ENCODE measurements around the gene SMIM26.
"Not testable (repeated sequence)": the region's sequence is repeated elsewhere in the genome, so short reads cannot be mapped to it uniquely, and the experiment has no call there.

The SMIM26 gene, protein sequence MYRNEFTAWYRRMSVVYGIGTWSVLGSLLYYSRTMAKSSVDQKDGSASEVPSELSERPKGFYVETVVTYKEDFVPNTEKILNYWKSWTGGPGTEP

DNA sequence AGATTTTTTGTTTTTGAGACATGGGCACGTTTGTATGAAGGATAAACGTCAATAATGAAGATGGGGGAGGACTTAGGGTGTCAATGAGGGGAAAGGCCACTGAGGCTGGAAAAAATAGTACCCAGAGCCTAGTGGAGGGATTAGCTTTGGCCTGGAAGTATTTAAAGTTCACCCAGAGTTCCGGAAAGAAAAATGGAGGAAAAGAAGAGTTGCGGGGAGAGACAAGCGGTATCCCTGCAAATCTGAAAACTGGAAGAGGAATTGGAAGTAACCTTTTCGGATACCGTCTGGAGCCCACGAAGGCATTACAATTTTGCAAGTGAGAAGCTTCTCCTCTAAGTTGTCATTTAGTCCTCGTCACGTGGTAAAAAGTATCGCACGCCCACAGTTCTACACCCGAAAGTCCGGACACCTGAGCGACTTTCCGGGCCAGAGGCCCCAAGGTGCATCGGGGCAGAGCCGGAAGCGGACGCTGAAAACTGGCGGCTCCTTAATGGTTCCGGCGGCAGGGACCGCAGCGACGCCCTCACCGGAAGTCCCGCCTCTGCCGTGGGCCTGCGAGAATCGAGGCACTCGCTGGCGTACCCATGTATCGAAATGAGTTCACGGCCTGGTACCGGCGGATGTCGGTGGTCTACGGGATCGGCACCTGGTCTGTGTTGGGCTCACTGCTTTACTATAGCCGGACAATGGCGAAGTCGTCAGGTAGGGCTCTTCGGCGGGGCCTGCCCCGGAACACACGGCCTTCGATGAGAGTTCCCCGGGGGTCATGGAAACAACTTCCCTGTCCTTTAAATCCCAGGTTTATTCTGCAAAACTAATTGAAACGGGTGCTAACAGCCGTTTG is at the start of gene SMIM26:
Gene SMIM26 (plus strand): TSS at position 541 of the 847 bp plus-strand sequence. CDS start 47 bp downstream, at position 588.
- DNase-seq (ENCODE audit: low read depth, low spot score) = peak; percentile 86

DNA sequence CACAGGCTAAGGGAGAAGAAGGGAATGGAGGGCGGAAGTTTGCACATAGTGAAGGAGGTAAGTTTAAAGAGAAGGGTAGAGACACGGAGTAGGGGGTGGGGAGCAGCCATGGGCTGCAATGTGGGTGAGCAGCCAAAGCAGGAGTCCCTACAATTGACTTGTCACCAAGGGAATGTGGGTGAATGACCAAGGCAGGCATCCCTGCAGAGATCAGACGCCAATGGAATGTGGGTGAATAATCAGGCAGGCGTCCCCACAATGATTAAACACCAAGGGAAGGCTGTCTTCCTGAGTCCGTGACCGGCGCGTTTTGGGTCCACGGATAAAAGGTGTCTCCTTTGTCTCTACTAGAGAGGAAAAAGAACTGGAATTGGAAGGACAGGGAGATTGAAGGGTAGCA is 45.2 kb upstream of the SMIM26 start:
- DNase-seq (ENCODE audit: low read depth, low spot score) = not testable (repeated sequence)

DNA sequence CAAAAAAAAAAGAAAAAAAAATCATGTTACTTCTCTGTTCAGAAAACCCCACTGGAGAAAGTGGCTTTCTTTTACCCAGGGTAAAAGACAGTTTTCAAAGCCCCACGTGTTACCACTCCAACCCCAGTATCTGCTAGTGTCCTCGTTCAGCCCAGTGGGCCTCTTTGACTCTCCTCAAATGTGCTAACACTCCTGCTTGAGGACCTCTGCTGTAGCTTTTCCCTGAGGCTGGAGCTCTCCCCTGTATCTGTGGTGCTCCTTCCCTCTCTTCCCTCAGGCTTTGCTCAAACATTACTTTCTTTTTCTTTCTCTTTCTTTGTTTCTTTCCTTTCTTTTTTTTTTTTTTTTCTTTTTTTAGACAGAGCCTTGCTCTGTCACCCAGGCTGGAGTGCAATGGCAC is 44.2 kb upstream of the SMIM26 start:
- DNase-seq (ENCODE audit: low read depth, low spot score) = no peak

DNA sequence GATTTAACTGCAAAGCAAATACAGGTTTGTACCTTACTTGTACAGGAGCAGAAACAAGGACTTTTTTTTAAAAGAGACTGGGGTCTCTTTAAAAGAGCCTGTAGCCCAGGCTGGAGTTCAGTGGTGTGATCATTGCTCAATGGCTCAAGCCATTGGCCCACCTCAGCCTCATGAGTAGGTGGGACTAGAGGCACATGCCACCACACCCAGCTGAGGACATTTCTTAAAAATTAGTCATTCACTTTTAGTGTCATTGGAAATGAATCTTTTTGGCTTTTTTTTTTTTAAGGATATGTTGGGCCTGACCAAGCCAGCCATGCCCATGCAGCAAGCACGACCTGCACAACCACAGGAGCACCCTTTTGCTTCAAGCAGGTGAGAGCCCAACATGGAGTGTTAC is 42.6 kb upstream of the SMIM26 start:
- no peak for DNase-seq (ENCODE audit: low read depth, low spot score)

DNA sequence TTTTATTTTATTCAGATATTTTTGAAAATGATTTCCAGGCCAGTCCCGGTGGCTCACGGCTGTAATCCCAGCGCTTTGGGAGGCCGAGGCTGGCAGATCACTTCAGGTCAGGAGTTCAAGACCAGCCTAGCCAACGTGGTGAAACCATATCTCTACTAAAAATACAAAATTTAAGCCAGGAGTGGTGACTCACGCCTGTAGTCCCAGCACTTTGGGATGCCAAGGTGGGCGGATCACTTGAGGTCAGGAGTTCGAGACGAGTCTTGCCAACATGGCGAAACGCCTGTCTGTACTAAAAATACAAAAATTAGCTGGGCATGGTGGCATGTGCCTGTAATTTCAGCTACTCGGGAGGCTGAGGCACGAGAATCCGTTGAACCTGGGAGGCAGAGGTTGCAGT is 40.5 kb upstream of the SMIM26 start:
- DNase-seq (ENCODE audit: low read depth, low spot score) = not testable (repeated sequence)

DNA sequence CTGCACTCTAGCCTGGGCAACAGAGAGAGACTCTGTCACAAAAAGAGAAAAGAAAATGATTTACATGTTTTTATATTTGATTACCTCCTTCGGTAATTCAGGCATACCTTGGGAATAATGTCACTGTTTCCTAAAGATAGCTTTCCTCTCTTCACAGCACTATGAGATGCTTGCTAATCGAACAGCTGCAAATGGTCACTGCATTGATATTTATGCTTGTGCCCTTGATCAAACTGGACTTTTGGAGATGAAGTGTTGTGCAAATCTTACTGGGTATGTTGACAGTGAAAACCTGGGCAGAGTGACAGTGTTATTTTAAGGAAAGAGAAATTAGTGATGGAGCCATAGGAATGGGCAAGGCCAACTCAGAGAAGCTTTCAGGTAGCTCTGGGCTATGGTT is 39.9 kb upstream of the SMIM26 start:
- no peak for DNase-seq (ENCODE audit: low read depth, low spot score)

DNA sequence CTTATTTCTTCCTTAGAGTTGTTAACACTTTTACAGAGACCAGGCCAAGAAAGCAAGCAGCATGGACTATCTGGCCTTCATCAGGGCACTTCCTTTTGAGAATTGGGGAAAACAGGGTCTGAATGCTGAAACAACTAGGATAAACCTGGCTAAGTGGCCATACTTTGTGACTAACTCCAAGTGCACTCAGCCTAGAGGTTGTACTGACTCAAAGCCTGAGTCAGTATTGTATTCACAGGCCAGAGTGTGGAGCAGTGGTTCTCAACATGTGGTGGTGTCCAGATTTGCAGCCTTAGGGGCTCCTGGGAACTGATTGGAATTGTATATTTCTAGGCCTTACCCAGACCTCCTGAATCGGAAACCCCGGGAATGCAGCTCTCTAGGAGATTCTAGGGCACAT is 39.4 kb upstream of the SMIM26 start:
- DNase-seq (ENCODE audit: low read depth, low spot score) = no peak

DNA sequence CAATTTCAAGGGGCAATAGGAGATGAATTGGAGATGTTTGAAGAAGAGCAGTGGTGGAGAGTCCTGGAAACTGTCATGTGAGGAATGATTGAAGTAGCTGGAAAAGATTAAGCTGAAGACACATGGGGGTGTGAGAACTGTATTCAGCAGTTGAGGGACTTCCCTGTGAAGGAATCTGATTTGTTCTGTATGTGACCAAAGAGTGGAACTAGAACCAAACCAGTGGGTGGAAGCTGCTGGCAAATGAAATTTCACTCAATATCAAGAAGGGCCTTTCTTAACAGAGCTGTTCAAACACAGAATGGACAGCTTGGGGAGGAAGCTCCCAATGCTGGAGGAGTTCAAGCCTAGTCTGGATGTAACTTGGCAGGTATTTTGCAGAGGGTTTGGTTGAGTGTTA is 38.2 kb upstream of the SMIM26 start:
- no peak for DNase-seq (ENCODE audit: low read depth, low spot score)

DNA sequence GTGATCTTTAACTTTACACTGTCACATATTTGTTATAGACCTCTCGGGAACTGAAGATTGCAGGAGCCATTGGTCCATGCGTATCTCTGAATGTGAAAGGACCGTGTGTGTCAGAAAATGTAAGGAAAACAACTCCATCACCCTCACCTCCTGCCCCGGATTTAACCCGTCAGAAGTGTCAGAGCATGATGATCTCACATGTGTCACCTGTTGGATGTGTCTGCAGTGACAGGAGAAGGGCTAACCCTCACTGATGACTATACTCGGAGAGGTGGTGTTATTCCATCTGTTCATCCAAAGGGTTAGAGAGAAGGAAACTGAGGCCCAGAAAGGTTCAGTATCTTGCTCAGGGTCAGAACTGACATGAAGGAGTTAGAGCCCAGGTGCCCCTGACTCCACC is 34.6 kb upstream of the SMIM26 start:
- no peak for DNase-seq (ENCODE audit: low read depth, low spot score)

DNA sequence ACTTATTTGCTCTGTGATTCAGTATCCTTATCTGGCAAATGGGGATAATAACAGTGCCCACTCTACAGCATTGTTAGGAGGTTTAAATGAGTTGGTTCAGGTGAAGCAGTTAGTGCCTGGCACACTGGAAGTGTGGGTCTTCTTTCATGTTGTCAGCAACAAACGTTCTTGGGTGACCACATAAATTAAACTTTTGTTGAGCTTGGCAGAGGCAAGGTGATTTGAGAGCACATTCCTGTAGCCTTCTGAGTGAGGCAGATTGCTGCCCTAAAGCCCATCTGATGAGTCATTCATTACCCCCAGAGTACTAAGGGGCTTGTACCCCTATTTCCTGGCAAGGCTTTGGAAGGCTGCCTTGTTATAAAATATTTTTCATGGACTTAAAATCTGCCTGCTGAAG is 33.7 kb upstream of the SMIM26 start:
- no peak for DNase-seq (ENCODE audit: low read depth, low spot score)

DNA sequence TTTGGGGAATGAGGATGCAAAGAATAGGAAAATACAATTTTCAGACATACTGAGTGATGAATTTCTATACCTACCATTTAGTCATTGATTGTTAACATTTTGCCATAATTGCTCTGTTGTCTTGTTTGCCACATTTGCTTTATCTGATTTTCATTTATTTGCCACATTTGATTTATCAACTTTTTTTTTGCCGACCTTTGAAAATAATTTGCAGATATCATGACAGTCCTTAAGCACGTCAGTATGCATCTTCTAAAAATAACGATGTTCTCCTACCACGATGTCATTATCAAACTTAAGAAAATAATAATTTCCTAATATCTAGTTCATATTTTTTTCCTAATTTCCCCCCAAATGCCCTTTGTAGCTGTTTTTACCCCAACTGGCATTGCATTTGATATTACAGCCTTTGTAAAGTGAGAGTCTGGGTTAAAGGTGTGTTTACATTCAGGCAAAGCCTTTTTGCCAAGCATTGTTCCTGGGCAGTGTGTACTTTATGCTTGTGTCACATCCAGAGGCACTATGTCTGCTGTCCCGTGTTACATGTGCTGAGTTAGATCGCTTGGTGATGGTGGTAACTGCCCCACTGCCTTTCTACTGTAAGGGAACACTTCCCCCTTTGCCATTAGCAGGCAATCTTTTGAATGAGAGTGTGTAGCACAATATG is 33.1 kb upstream of the SMIM26 start:
- no peak for DNase-seq (ENCODE audit: low read depth, low spot score)

DNA sequence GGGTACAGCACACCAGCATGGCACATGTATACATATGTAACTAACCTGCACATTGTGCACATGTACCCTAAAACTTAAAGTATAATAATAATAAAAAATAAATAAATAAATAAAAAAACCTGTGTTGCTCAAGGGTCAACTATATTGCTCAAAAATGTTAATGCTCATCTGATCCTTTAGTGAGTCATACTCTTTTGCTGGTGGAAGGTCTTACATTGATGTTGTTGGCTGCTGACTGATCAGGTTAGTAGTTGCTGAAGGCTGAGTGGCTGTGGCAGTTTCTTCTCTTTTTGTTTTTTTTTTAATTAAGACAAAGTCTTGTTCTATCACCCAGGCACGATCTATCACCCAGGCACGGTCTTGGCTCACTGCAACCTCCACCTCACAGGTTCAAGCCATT is 29.6 kb upstream of the SMIM26 start:
- DNase-seq (ENCODE audit: low read depth, low spot score) = no peak

DNA sequence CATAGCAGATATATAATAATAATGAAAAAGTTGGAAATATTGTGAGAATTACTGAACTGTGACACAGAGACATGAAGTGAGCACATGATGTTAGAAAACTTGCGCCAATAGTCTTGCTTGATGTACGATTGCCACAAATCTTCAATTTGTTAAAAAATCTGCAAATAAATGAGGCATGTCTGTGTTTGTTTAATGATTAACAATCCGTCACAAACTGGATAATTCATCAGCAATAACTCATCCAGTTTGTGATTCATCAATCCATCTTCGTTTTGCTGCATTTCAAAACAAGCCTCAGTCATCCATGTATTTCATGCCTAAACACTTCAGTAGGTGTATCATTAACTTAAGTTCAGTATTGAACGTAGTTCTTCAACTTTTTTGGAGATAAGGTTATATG is 25.5 kb upstream of the SMIM26 start:
- DNase-seq (ENCODE audit: low read depth, low spot score) = no peak

DNA sequence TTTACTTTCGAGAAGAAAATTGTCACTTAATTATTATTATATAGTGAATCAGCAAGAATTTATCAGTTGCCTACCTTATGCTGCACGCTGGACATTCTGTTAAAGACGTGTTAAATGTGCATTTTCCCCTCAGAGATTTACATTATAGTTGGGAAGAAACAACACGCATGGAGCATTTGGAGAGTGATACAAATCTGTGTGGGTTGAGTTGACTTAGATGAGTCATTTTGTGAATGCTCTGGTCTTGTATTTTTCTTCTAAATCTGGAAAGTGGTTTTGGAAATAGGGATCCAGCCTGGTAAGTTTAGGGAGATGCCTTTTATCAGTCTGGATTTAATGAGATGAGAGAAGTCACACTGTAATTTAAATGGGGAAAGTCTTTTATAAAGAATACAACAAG is 24.0 kb upstream of the SMIM26 start:
- no peak for DNase-seq (ENCODE audit: low read depth, low spot score)

DNA sequence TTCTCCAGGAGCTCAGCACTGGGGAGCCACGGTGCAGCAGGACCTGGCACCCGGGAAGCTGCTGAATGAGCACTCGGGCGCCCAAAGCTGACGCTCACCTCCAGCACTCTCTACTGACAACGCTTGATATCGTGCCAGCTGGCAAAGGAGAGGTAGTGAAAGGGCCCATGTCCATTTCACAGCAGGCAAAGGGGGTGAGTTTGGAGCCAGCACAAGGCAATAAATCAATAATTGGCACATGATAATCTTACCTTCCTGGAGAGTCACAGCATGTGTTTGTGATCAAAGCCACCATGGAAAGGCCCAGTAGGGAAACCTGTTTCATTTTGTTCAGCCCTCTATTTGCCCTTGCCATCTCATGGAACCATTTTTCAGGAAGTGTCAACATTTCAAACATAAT is 23.3 kb upstream of the SMIM26 start:
- DNase-seq (ENCODE audit: low read depth, low spot score) = no peak

DNA sequence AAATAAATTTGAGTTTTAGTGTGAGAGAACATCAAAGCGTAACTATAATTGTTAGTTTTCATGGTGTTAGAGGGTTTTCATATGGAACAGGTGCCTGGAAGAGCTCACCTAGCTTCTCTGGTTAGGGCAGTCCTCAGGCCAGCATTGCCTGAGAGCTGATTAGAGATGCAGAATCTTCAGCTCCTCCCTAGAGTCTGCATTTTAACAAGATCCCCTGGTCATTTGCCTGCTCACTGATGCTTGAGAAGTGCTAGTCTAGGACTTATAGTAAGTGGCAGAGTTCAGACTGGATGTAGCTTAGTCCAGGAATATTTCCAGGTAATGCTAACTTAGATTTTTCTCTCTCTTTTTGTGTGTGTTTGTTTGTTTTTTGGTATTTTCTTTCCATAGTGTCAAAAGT is 21.7 kb upstream of the SMIM26 start:
- no peak for DNase-seq (ENCODE audit: low read depth, low spot score)

DNA sequence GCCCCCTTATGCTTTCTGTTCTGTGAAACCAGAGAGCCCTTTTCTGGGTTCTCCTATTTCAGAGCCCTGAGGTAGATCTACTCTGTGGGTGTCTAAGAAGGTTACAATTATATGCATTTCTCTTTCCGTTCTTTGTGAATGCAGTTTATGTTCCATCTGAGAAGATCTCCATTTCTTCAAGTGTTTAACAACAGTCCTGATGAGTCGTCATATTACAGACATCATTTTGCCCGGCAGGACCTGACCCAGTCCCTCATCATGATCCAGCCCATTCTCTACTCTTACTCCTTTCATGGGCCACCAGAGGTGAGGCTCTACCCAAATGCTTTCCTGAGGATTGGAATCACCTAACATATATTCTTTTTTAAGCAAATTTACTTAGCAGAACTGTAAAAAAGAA is 18.8 kb upstream of the SMIM26 start:
- DNase-seq (ENCODE audit: low read depth, low spot score) = no peak

DNA sequence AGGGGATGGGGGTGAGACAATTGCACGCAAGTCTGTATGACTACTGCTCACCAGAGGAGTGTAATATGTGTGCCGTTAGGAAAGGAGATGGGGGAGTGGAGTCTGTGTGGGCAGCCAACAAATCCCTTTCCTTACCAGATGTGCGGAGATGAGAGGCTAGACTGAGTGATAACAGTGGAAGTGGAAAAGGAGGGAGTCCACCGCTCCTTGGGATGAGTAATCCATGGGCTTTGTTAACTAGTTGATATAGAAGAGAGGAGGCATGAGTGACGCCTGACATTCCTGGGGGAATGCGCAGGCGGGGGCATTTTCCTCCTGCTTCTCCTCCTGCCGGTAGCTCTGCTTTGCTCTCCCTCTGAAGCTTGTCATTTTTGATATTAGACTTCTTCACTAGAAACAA is 13.5 kb upstream of the SMIM26 start:
- no peak for DNase-seq (ENCODE audit: low read depth, low spot score)

DNA sequence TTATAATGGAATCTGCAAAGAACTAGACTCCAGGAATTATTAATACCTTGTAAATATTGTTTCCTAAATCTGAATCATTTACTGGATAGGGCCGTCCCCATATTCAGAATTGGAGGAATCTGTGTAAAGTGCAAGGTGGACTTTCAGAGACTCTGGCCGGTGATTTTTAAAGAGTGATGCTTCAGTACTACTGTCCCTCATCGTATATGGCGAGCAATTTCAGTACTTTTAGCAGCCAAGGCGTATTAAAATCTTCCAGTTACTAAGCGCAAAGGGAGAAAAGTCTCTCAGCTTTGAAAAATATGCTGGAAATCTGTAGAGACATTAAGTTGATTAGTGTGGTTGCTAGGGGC is 483 bp downstream of the SMIM26 start:
- no peak for DNase-seq (ENCODE audit: low read depth, low spot score)

DNA sequence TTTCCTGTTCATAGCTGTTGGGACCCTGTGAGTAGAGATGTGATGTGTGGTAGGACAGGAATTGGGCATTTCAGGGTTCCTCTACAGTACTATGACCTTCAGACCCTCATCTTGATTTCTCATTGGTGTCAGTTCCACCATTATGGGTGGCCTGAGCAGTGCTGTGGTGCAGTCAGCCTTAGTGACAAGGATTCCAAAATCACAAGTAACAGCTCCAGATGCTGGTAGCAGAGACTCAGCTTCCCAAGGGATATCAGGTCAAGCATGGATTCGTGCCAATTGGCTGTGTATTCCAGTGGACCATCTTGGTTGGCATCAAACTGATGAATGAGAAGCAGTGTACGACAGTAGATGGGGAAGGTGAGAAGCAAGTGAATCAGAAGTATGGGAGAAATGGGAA is 3.8 kb downstream of the SMIM26 start:
- no peak for DNase-seq (ENCODE audit: low read depth, low spot score)

DNA sequence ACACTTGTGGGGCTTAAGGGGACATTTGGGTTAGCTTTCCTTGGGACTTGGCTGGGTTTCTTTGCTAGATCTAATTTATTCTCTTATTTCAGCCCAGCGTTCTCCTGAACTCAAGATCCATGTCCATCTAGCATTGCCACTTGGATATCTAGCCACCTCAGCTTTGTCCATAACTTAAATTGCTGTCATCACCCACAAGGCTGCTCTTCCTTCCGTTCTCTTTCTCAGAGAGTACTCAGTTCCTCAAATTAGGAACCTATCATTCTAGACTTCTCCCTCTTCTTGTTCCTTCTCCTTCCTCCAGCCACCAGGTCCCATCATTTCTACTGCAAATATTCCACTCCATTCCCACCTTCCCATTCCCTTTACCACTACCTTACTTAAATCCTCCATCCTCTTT is 4.3 kb downstream of the SMIM26 start:
- no peak for DNase-seq (ENCODE audit: low read depth, low spot score)

DNA sequence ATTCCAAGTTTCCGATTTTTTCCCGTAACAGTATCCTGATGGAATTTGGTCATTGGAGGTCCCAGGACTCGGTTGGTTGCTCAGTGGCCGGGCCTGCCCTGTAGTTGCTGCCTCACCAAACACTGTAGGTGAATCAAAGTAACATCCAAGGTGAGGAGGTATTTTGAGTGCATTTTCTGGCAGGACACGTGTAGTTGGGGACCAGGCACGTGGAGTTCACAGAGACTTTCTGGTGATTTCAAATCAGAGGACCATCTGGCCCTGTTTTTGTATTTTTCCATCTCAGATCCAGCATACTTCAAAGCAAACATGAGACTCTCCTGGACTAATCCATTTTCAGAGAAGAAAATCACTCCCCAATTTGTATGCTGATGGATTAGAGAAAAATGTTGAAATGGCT is 10.7 kb downstream of the SMIM26 start:
- DNase-seq (ENCODE audit: low read depth, low spot score) = no peak

DNA sequence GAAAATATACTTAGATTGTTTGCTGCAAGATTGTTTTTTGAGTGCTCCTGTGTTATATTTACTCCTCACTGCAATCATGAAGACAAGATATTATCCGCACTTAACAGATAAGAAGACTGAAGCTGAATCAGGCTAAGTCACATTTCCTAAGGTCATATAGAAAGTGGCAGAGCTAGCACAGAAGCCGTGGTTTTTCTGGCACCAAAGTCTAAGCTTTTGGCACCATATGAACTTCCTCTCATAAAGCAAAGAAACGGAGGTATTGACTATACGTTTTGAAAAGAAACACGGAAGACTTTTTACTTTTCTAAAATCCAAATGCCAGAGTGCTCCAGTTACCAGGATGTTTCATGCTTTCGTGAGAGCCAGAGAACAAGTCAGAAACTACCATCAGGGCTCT is 11.3 kb downstream of the SMIM26 start:
- no peak for DNase-seq (ENCODE audit: low read depth, low spot score)
